Panc1 (cell line): ENCODE measurements around the gene SPATC1L.

Source experiments
- CTCF ChIP-seq: fragments of 450-650 bp; IDR thresholded peaks from 2 replicates; pipeline ENCODE4 v1.5.1; 2017; ENCODE audit warnings: mild to moderate bottlenecking
- POLR2AphosphoS5 ChIP-seq: IDR thresholded peaks from 2 replicates; pipeline ENCODE4 v1.6.1; 2012; ENCODE audit warnings: mild to moderate bottlenecking, low read depth, low read length, moderate library complexity

DNA sequence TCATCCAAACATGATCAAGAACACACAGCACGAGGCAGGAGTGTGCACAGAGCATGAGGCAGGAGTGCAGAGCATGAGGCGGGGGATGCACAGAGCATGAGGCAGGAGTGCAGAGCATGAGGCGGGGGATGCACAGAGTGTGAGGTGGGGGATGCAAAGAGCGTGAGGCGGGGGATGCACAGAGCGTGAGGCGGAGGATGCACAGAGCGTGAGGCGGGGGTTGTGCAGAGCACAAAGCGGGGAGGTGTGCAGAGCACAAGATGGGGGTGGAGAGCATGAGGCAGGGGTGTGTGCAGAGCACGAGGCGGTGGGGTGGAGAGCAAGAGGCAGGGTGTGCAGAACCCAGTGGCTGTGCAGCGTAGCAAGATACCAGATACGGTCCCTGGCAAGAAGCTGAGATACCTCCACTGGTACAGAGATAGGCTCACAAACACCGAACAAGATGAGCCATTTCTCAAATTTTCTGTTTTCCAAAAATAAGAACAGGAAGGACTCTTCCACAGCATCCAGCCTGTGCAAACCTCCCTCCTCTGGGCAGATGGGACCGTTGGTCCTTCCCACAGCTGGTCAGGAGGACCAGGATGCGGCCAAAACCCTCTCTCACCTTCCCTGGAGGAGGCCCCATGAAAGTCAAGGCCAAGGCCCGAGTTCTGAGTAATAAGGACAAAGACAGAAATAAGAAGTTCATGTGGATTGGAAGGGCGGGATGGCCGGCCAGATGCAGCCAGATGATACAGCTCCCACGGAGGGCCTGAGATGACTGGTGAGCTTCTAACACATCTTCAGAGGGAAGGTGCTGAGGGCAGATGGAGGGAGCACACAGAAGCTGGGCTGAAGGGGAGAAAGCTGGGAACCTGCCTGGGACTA is 12.0 kb downstream of the SPATC1L start:
- TF ChIP-seq CTCF (no peak), POLR2AphosphoS5 (no peak)
